WERI-Rb-1 (cell line): Measurements from ENCODE around the gene RAB26.
"Not testable (repeated sequence)": the region's sequence is repeated elsewhere in the genome, so short reads cannot be mapped to it uniquely, and the experiment has no call there.

Experiments used
- DNase-seq: peaks from one replicate; pipeline ENCODE4 v3.0.0-alpha.2; 2020
- H3K27ac ChIP-seq: fragments of 250-450 bp; sonication (Bioruptor Pico); 2 replicates; pipeline ENCODE4 v1.5.1; 2020; ENCODE audit warnings: mild to moderate bottlenecking, moderate library complexity
- H3K27me3 ChIP-seq: fragments of 250-450 bp; sonication (Bioruptor Pico); 2 replicates; pipeline ENCODE4 v1.5.1; 2021; ENCODE audit warnings: mild to moderate bottlenecking, low read depth, moderate library complexity; ENCODE audit not compliant: insufficient read depth, severe bottlenecking
- H3K36me3 ChIP-seq: fragments of 250-450 bp; sonication (Bioruptor Pico); 2 replicates; pipeline ENCODE4 v1.5.1; 2020; ENCODE audit warnings: mild to moderate bottlenecking, moderate library complexity
- H3K4me3 ChIP-seq: 2 replicates; pipeline ENCODE4 v1.5.1; 2011; ENCODE audit warnings: low read depth, mild to moderate bottlenecking, control low read depth, low read length
- H3K9me3 ChIP-seq: fragments of 250-450 bp; sonication (Bioruptor Pico); 2 replicates; pipeline ENCODE4 v1.5.1; 2021; ENCODE audit warnings: mild to moderate bottlenecking, moderate library complexity; ENCODE audit not compliant: severe bottlenecking
- CTCF ChIP-seq: IDR thresholded peaks from 2 replicates; pipeline ENCODE4 v1.5.1; 2011; ENCODE audit warnings: low read depth, mild to moderate bottlenecking, control low read depth, inconsistent platforms, low read length

RAB26 gene

GRCh38 chr16:2147981-2148671, at the start of gene RAB26:
Gene RAB26, plus strand, starts transcription at chr16:2148625. Its CDS starts 159 bp downstream, at chr16:2148784.
- Histone ChIP-seq H3K27me3 (no peaks in the 10 kb centered on the region), H3K36me3 (peaks cover 29% of the 10 kb centered on the region), H3K4me3 (peak within 1 kb of the TSS; percentile 82), H3K27ac (peak within 1 kb of the TSS; percentile 97), H3K9me3 (no peaks in the 10 kb centered on the region)
- peak; percentile 90 for DNase-seq
- TF ChIP-seq CTCF = no peak

GRCh38 chr16:2101581-2101980, 46.8 kb upstream of the RAB26 start:
- not testable (repeated sequence) for H3K9me3 ChIP-seq, H3K4me3 ChIP-seq, H3K27me3 ChIP-seq, DNase-seq, H3K27ac ChIP-seq
- peaks cover 11% of the 10 kb centered on the region for H3K36me3 ChIP-seq

GRCh38 chr16:2102471-2102870, 46.0 kb upstream of the RAB26 start:
- Histone ChIP-seq H3K27ac (no peak overlapping the region), H3K4me3 (no peak overlapping the region), H3K36me3 (peaks cover 3% of the 10 kb centered on the region; the same call in 1 of the 2 replicates), H3K27me3 (no peaks in the 10 kb centered on the region), H3K9me3 (no peaks in the 10 kb centered on the region)
- TF ChIP-seq CTCF = no peak
- DNase-seq = no peak

GRCh38 chr16:2104464-2104863, 44.0 kb upstream of the RAB26 start:
- not testable (repeated sequence) for H3K27me3 ChIP-seq, H3K9me3 ChIP-seq, H3K4me3 ChIP-seq, H3K27ac ChIP-seq, DNase-seq, H3K36me3 ChIP-seq

GRCh38 chr16:2105291-2105690, 43.1 kb upstream of the RAB26 start:
- not testable (repeated sequence) for H3K27me3 ChIP-seq, H3K27ac ChIP-seq, H3K9me3 ChIP-seq, DNase-seq, H3K36me3 ChIP-seq, H3K4me3 ChIP-seq

- H3K36me3 ChIP-seq, H3K27ac ChIP-seq, DNase-seq, H3K9me3 ChIP-seq, H3K27me3 ChIP-seq, H3K4me3 ChIP-seq: not testable (repeated sequence)
Measured at GRCh38 chr16:2105769-2106168, 42.7 kb upstream of the RAB26 start.

GRCh38 chr16:2106211-2106610, 42.2 kb upstream of the RAB26 start:
- H3K27ac ChIP-seq, DNase-seq, H3K4me3 ChIP-seq, H3K36me3 ChIP-seq, H3K27me3 ChIP-seq, H3K9me3 ChIP-seq: not testable (repeated sequence)

GRCh38 chr16:2107121-2107790, 41.2 kb upstream of the RAB26 start:
- H3K36me3 ChIP-seq, H3K4me3 ChIP-seq, H3K27me3 ChIP-seq, DNase-seq, H3K9me3 ChIP-seq, H3K27ac ChIP-seq: not testable (repeated sequence)

- not testable (repeated sequence) for H3K27ac ChIP-seq, H3K9me3 ChIP-seq, H3K27me3 ChIP-seq, H3K4me3 ChIP-seq, H3K36me3 ChIP-seq, DNase-seq
Measured at GRCh38 chr16:2107791-2108125, 40.7 kb upstream of the RAB26 start.

- not testable (repeated sequence) for DNase-seq, H3K4me3 ChIP-seq, H3K27ac ChIP-seq, H3K27me3 ChIP-seq, H3K36me3 ChIP-seq, H3K9me3 ChIP-seq
Measured at GRCh38 chr16:2108446-2109270, 39.8 kb upstream of the RAB26 start.

- not testable (repeated sequence) for H3K36me3 ChIP-seq, DNase-seq, H3K27ac ChIP-seq, H3K27me3 ChIP-seq, H3K9me3 ChIP-seq, H3K4me3 ChIP-seq
Measured at GRCh38 chr16:2109271-2109580, 39.2 kb upstream of the RAB26 start.

GRCh38 chr16:2109872-2110271, 38.6 kb upstream of the RAB26 start:
- H3K27ac ChIP-seq, H3K27me3 ChIP-seq, H3K4me3 ChIP-seq, H3K9me3 ChIP-seq, DNase-seq, H3K36me3 ChIP-seq: not testable (repeated sequence)
